Renal cortex interstitium (tissue), 11 donors: ENCODE results near the gene CCT8. TPM values are rescaled to one million over a fixed set of nuclear protein-coding genes. Genes with fewer than 3 reads are reported as not detected.
"Not testable (repeated sequence)": the region's sequence is repeated elsewhere in the genome, so short reads cannot be mapped to it uniquely, and the experiment has no call there.

Experiments
- DNase-seq, 11 donors: peaks; one replicate each; pipeline ENCODE4 v3.0.0-alpha.2; 2013; ENCODE audit warnings: low read depth in 9 of 11, low spot score in 4 of 11; ENCODE audit errors: extremely low read depth in 1 of 11
- polyA plus RNA-seq, 3 donors: library from polyadenylated mRNA; unstranded; fragments of 120-200 nt; gene quantifications; one replicate each; pipeline ENCODE4 v1.2.1, GENCODE V29; 2013; ENCODE audit not compliant: insufficient read length in 3 of 3

Gene CCT8
- polyA plus RNA-seq, 3 donors = 237 to 281 (median 243) TPM

- no peak for DNase-seq
Measured at GRCh38 chr21:29053011-29053553, 20.4 kb downstream of the CCT8 start.

DNA sequence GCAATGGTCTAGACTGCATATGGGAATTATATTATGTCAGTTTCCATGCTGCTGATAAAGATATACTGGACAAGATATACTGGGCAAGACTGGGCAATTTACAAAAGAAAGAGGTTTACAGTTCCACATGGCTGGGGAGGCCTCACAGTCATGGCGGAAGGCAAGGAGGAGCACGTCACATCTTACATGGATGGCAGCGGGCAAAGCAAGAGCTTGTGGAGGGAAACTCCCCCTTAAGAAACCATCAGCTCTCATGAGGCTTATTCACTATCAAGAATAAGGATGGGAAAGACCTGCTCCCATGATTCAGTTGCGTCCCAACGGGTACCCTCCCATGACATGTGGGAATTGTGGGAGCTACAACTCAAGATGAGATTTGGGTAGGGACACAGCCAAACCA, 21.2 kb downstream of the CCT8 start:
- no peak for DNase-seq

DNA sequence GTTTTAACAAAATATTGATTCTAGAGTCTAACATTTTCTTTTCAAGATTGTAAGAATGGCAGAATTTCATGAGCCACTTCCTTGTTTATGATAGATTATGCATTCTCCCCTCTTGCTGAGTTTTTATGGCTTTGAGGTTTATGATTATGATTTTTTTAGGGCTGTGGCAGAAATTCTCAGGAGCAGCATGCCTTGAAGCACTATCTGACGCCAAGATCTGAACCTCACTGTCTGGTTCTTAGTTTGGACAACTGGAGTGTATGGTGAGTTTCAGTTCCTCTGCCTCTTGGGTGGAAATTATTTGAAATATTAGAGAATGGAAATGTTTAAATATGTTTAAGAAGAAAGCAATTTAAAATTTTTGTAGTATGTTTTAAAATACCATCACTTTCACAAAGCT, 38.8 kb downstream of the CCT8 start:
- no peak for DNase-seq

DNA sequence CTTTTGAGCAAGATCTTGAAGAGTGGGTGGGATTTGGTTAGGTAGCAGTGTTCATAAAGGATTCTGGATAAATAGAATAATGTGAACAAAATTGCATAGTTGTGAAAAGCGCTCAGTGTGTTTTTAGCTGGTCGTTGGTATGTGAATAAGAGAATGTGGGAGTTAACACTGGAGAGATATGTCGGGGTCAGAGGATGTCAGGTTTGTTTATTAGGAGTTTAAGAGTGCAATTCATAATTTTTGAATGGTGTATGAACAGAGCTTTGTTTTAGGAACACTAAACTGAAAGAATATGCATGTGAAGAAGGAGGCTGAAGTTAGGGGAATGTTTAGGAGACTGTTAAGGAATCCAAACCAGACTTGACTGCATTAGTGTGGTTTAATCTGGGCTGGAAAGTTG, 39.6 kb downstream of the CCT8 start:
- DNase-seq = no peak

GRCh38 chr21:29033301-29033700, 40.1 kb downstream of the CCT8 start:
- no peak for DNase-seq

DNA sequence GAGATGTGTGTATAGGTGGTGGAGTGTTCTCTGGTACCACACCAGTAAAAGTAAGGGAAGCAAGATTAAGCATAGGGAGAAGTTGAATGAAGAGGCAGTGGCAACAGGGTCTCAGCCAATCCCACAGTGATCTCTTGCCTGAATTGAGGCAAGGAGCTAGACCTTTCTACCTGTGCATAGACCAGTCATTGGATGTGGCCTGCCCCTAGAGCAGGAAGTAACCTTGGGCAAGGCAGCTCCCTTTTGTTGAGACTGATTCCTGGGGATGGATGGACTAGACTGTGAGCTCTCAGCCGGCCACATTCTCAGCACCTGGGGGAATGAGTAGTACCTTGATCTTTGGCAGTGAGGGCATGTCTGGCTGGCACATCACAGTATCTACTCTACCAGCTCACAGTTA, 42.5 kb downstream of the CCT8 start:
- DNase-seq = no peak

- DNase-seq = no peak
Measured at GRCh38 chr21:29029524-29029923, 43.9 kb downstream of the CCT8 start.

- DNase-seq = peak in 1 of 11 donors; percentile 8
Measured at GRCh38 chr21:29025328-29025713, 48.1 kb downstream of the CCT8 start.

DNA sequence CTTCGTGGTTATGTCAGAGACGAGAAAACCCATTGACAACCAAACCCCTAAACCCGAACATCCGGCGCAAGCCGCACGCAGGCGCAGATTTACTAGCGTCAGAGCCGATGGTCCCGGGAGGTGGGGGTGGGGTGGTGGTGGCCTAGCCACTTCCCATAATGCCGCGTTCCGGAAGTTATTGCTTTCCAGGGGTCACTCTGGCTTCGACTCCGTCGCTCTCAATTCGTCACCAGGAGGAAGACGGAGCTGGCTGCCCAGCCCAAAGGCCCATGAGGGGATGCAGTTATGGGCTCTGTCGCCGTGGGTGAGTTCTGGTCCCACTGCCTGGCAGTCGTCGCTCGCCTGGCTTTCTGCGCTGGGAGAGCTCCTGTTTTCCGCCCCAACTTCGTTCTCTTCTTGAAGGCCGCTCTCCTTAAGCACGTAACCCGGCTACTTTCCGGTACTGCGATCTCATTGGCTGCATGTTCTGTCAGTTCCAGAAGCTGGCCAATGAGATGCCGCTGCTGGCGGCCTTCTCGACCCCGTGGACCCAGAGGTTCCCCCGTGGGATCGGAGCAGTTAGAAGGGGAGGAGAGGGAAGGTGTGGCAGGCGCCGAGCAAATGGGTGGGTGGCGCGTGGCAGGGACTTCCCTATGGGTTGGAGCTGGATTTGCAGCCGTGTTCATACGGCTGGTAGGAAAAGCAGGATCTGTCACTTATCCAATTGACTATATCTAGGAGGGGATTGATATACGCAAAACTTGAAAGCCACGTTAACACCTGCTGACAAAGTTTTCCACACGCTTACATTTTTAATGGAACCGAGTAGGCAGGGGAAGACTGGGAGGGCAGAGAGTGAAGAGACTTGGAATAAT, 48.7 kb downstream of the CCT8 start, which contains the start of gene USP16:
Gene USP16 (plus strand): TSS at position 195 of the 854 bp plus-strand sequence. CDS start 3,246 bp downstream, outside the sequence.
- peak; percentile 94 to 100 (median 97) for DNase-seq

DNA sequence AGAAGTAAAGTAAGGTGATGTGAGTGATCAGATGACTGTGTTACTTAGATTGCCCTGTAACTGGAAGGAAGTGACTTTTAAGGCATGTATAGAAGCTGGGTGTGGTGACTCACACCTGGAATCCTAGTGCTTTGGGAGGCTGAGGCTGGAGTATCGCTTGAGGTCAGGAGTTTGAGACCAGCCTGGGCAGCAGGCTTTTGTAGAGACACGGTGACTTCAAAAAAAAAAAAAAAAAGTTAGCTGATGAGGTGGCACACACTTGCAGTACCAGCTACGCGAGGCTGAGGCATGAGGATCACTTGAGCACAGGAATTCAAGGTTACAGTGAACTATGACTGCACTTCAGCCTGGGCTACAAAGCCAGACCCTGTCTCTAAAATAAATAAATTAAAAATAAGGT, 51.3 kb downstream of the CCT8 start:
- no peak for DNase-seq

DNA sequence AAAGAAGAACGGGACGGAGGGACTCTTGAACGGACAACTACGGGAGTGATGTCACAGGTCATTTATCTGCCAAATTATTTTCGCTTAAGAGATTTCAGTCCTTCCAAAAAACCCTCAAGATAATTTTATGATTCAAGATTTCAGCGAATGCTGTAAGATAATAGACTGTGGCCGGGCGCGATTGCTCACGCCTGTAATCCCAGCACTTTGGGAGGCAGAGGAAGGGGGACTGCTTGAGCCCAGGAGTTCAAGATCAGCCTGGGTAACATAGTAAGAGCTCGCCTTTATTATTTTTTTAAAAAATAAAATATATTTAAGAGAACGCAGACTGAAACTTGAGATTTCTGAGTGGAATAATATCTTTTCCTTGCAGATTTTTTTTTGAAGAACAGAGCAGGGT, 54.9 kb downstream of the CCT8 start:
- no peak for DNase-seq

- no peak for DNase-seq
Measured at GRCh38 chr21:29017639-29018237, 55.7 kb downstream of the CCT8 start.

DNA sequence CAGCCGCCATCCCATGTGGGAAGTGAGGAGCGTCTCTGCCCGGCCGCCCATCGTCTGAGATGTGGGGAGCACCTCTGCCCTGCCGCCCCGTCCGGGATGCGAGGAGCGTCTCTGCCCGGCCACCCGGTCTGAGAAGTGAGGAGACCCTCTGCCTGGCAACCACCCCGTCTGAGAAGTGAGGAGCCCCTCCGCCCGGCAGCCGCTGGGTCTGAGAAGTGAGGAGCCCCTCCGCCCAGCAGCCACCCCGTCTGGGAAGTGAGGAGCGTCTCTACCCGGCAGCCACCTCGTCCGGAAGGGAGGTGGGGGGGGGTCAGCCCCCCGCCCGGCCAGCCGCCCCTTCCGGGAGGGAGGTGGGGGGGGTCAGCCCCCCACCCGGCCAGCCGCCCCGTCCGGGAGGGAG, 62.2 kb downstream of the CCT8 start:
- DNase-seq = not testable (repeated sequence)

DNA sequence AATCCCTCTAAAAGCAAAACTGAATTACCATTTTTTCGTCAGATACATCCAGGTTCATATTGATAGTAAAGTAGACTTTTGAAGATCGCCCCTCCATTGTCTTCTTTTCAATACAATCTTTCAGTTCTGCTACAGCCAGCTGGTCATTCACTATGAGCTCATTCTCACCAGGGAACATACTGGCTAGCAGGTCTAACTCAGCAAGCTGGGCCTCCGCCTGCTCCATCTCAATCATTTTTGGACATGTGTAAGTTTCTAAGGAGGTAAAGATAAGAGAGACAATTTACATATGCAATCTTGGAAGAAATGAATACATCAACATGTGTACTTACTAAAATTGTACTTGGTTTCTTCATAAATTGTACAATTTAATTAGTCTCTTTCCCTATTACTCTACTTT, 65.1 kb downstream of the CCT8 start:
- no peak for DNase-seq

GRCh38 chr21:29007810-29008209, 65.6 kb downstream of the CCT8 start:
- DNase-seq = no peak

DNA sequence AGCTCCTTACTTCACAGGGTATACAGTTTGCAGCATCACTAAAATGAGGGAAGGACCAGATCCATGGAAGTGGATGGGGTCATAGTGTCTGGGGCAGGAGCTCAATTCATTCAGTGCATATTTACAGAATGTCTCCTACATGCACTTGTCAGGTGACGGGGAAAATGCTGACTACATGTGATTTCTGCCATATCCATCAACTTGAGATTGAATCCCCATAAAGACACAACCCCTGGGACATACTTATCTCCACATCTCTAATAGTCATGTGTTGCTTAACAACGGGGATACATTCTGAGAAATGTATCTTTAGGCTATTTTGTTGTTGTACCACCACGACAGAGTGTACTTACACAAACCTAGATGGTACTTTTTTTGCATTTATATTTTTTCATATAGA, 66.3 kb downstream of the CCT8 start:
- DNase-seq = no peak
